ENCODE measurements around the gene CARS1. TPM values are rescaled to one million over a fixed set of nuclear protein-coding genes. Genes with fewer than 3 reads are reported as not detected.

CARS1 gene
- total and polyA plus RNA-seq, 9 of the 15 experiments (the other 6 are each of a cell fraction or from before 2014, with no cell fraction given) = 14.4 to 106 (median 73.6) TPM

DNA sequence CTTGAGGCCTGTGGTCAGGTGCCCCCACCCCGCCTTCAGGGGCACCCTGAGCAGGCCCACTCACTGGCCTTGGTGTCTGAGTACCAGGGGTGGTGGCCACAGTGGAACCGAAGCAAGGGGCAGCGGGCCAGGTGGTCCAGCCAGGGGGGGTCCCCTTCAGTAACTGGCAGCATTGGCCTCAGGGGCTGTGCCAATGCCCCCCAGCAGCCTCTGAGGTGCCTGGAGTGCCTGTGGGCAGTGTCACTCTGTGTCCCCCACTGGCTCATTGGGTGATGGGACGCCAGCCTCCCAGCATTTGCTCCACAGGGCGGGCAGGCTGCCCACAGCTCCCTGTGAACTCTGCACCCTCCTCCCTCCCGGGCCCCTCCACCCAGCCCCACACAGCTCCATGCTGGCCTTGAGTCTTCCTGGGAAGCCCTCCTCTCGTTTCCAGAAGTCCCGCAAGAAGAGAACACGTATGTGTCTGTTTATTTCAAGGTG, 29.5 kb upstream of the CARS1 start (continued):
- TF ChIP-seq ZFP36 (IDR thresholded peaks at IDR 0.05; ENCODE audit: low read depth, low read length, partially characterized antibody) (no peak), ARID2 (IDR thresholded peaks at IDR 0.05) (no peak)

DNA sequence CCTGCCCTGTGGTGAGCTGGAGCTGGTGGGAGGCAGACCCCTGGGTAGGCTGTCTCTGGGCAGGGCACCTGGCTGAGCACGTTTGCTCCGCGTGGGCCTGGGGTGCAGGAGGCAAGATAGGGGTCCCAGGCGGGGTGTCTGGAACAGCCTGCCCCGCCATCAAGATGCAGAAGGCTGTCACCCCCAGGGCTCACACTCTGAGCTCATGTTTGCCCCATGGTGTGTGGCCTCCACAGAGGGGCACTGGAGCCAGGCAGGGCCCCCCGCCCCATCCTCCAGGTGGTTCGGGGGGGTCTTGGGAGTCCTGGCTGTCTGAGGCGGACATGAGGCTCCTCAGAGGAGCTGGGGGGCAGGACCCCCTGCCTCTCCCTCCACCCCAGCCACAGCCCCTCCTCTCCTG, 28.9 kb upstream of the CARS1 start:
- POLR2A ChIA-PET = no interaction called here
- 14% methylated on average over 8 of the region's 8 CpGs for WGBS (ENCODE audit: insufficient coverage, low coverage, missing lambda C conversion rate)
- in situ Hi-C loops (cut with MboI) = no loop called here
- no peak for TF ChIP-seq TBL1XR1 (IDR thresholded peaks at IDR 0.05; ENCODE audit: low read length in 2 of 2)
- TF ChIP-seq HMG20B (CRISPR knock-in tag; IDR thresholded peaks at IDR 0.05) = no peak
- TF ChIP-seq HDAC3 (IDR thresholded peaks at IDR 0.05; ENCODE audit: borderline replicate concordance, partially characterized antibody) = no peak
- TF ChIP-seq BMI1 (IDR thresholded peaks at IDR 0.05; ENCODE audit: low read length) = no peak
- no peak for TF ChIP-seq KAT7 (CRISPR knock-in tag; IDR thresholded peaks at IDR 0.05; ENCODE audit: borderline replicate concordance)
- no peak for TF ChIP-seq ELF2 (CRISPR knock-in tag; IDR thresholded peaks at IDR 0.05)
- no peak for TF ChIP-seq TOE1 (IDR thresholded peaks at IDR 0.05; ENCODE audit: borderline replicate concordance)
- no peak for TF ChIP-seq TOE1 (CRISPR knock-in tag; IDR thresholded peaks at IDR 0.05; ENCODE audit: borderline replicate concordance, low read depth)
- TF ChIP-seq ESRRA (IDR thresholded peaks at IDR 0.05; ENCODE audit: borderline replicate concordance, low read depth) = no peak
- TF ChIP-seq SAP30 (IDR thresholded peaks at IDR 0.05; ENCODE audit: borderline replicate concordance, insufficient read depth, low read depth, low read length, poor library complexity, severe bottlenecking) = no peak
- TF ChIP-seq, protein P1, sequence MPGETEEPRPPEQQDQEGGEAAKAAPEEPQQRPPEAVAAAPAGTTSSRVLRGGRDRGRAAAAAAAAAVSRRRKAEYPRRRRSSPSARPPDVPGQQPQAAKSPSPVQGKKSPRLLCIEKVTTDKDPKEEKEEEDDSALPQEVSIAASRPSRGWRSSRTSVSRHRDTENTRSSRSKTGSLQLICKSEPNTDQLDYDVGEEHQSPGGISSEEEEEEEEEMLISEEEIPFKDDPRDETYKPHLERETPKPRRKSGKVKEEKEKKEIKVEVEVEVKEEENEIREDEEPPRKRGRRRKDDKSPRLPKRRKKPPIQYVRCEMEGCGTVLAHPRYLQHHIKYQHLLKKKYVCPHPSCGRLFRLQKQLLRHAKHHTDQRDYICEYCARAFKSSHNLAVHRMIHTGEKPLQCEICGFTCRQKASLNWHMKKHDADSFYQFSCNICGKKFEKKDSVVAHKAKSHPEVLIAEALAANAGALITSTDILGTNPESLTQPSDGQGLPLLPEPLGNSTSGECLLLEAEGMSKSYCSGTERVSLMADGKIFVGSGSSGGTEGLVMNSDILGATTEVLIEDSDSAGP (CRISPR knock-in tag; IDR thresholded peaks at IDR 0.05) = no peak
- TF ChIP-seq TSHZ1 (CRISPR knock-in tag; IDR thresholded peaks at IDR 0.05) = no peak
- no peak for TF ChIP-seq SMAD2 (IDR thresholded peaks at IDR 0.05; ENCODE audit: low read depth, low read length)
- TF ChIP-seq SMARCB1 (IDR thresholded peaks at IDR 0.05; ENCODE audit: insufficient read length, low read depth) = no peak
- no peak for TF ChIP-seq LCOR (CRISPR knock-in tag; IDR thresholded peaks at IDR 0.05)
- TF ChIP-seq GABPB2 (CRISPR knock-in tag; conservative IDR thresholded peaks at IDR 0.05) = no peak

More for the DNA sequence above, 28.9 kb upstream of the CARS1 start:
- Histone ChIP-seq H3K79me2 (ENCODE audit: control insufficient read depth, insufficient read depth, low read length) (no peaks in the 10 kb centered on the region), H3K4me2 (ENCODE audit: insufficient read depth, low read length) (no peak overlapping the region), H3K27me3 (ENCODE audit: control insufficient read depth in 2 of 2, insufficient read depth in 2 of 2, low read length in 2 of 2) (peaks cover 0 to 18% of the 10 kb centered on the region in 2 experiments; a peak in 2 of 5 replicates), H3K4me1 (replicated peaks in 1 of 2; ENCODE audit: control insufficient read depth in 2 of 2, insufficient read depth in 2 of 2, low read length in 2 of 2) (peaks cover 0 to 28% of the 10 kb centered on the region in 2 experiments; a peak in 2 of 5 replicates), H3K27ac (ENCODE audit: extremely low read depth, low read depth, low read length) (no peak overlapping the region), H3K36me3 (ENCODE audit: control insufficient read depth, insufficient read depth, low read length) (no peaks in the 10 kb centered on the region), H3K9ac (ENCODE audit: insufficient read depth in 1 of 2, low read depth in 2 of 2, low read length in 2 of 2) (no peak overlapping the region; a peak in 1 of 4 replicates), H2AFZ (ENCODE audit: low read depth, low read length) (no peak overlapping the region), H4K20me1 (replicated peaks; ENCODE audit: control insufficient read depth, insufficient read depth, low read length) (0 out of 2 replicates have a peak, but pooled peaks cover under 1% of the 10 kb centered on the region), H3K9me3 (replicated peaks; ENCODE audit: control insufficient read depth, insufficient read depth, low read depth, low read length) (no peaks in the 10 kb centered on the region), H3K4me3 (no peak overlapping the region), H3K9me1 (ENCODE audit: control insufficient read depth, insufficient read depth, low read length) (no peaks in the 10 kb centered on the region)
- DNase-seq (ENCODE audit: extremely low read depth in 1 of 4, low spot score in 3 of 4) = no peak
- intact Hi-C loops (cut with micrococcal nuclease) = no loop called here
- FAIRE-seq = no peak
- no TSS peak for BruUV-seq (replicated peaks)
- CTCF ChIA-PET (ENCODE audit: low intra/inter-chr PET ratio) = no interaction called here
- ATAC-seq = no peak
